Glomerular visceral epithelial cell (primary cell): Measurements from ENCODE around the gene KCNC3.

Experiments
- DNase-seq: peaks from one replicate; pipeline ENCODE4 v3.0.0-alpha.2; 2016; ENCODE audit errors: extremely low spot score

Gene KCNC3

GRCh38 chr19:50310759-50311465 lies 18.3 kb downstream of the KCNC3 start:
- DNase-seq, result no peak

- DNase-seq, result no peak
These were observed 19.6 kb downstream of the KCNC3 start for GRCh38 chr19:50309396-50310125.

- DNase-seq, result no peak
These were observed 20.2 kb downstream of the KCNC3 start for GRCh38 chr19:50308991-50309390.

- no peak for DNase-seq
These were observed 25.6 kb downstream of the KCNC3 start for GRCh38 chr19:50303558-50303957.

- no peak for DNase-seq
These were observed 27.6 kb downstream of the KCNC3 start for GRCh38 chr19:50301607-50301971.

GRCh38 chr19:50300814-50301606 lies 28.2 kb downstream of the KCNC3 start:
- peak; percentile 20 for DNase-seq

- DNase-seq, result no peak
These were observed 29.1 kb downstream of the KCNC3 start for GRCh38 chr19:50300051-50300450.

- no peak for DNase-seq
These were observed 35.7 kb downstream of the KCNC3 start for GRCh38 chr19:50293263-50294004.

- DNase-seq, result no peak
These were observed 36.9 kb downstream of the KCNC3 start for GRCh38 chr19:50292216-50292827.

GRCh38 chr19:50290775-50291174 lies 38.4 kb downstream of the KCNC3 start:
- no peak for DNase-seq

GRCh38 chr19:50290011-50290410 lies 39.2 kb downstream of the KCNC3 start:
- no peak for DNase-seq

GRCh38 chr19:50288954-50289353 lies 40.2 kb downstream of the KCNC3 start:
- DNase-seq, result no peak

- DNase-seq, result no peak
These were observed 41.8 kb downstream of the KCNC3 start for GRCh38 chr19:50287331-50287730.

- no peak for DNase-seq
These were observed 42.7 kb downstream of the KCNC3 start for GRCh38 chr19:50286443-50286842.

GRCh38 chr19:50285833-50286232 lies 43.3 kb downstream of the KCNC3 start:
- no peak for DNase-seq

- no peak for DNase-seq
These were observed 47.7 kb downstream of the KCNC3 start for GRCh38 chr19:50281491-50281890.

GRCh38 chr19:50280983-50281382 lies 48.2 kb downstream of the KCNC3 start:
- no peak for DNase-seq

- DNase-seq, result no peak
These were observed 49.1 kb downstream of the KCNC3 start for GRCh38 chr19:50280074-50280473.

- no peak for DNase-seq
These were observed 51.1 kb downstream of the KCNC3 start for GRCh38 chr19:50277966-50278580.

GRCh38 chr19:50276370-50277063 lies 52.7 kb downstream of the KCNC3 start:
- DNase-seq, result no peak
